ENCODE results near the gene ZNF474.

ZNF474 gene

GRCh38 chr5:122151640-122152039 lies 22.3 kb downstream of the ZNF474 start:
- Histone ChIP-seq H3K27me3 (ENCODE audit: low read length) (no peaks in the 10 kb centered on the region), H3K36me3 (ENCODE audit: low read length) (no peaks in the 10 kb centered on the region), H3K9me2 (replicated peaks; ENCODE audit: insufficient read depth, low read length) (no peaks in the 10 kb centered on the region), H3K27ac (ENCODE audit: low read depth, low read length) (no peak overlapping the region), H3F3A (ENCODE audit: insufficient read depth) (no peaks in the 10 kb centered on the region), H4K20me1 (ENCODE audit: low read depth, low read length) (no peaks in the 10 kb centered on the region), H2AFZ (ENCODE audit: low read depth, low read length, severe bottlenecking) (no peak overlapping the region), H3K4me3 (ENCODE audit: insufficient read depth, low read length, poor library complexity, severe bottlenecking) (no peak overlapping the region), H3K4me2 (ENCODE audit: low read depth, low read length, poor library complexity, severe bottlenecking) (no peak overlapping the region), H3K79me2 (ENCODE audit: insufficient read depth, low read length) (no peaks in the 10 kb centered on the region), H3K9me3 (ENCODE audit: insufficient read depth, low read length) (no peaks in the 10 kb centered on the region), H3K9ac (ENCODE audit: low read length) (no peak overlapping the region)
- TF ChIP-seq CTCF (IDR thresholded peaks at IDR 0.05; ENCODE audit: insufficient read depth, low read length, poor library complexity, severe bottlenecking) (no peak), EZH2phosphoT487 (conservative IDR thresholded peaks at IDR 0.05; ENCODE audit: low read length) (no peak)

- H3K36me3 ChIP-seq (ENCODE audit: low read length), result no peaks in the 10 kb centered on the region
- no peaks in the 10 kb centered on the region for H3K9me2 ChIP-seq (replicated peaks; ENCODE audit: insufficient read depth, low read length)
- H3K9me3 ChIP-seq (ENCODE audit: insufficient read depth, low read length), result no peaks in the 10 kb centered on the region
- H3K79me2 ChIP-seq (ENCODE audit: insufficient read depth, low read length), result no peaks in the 10 kb centered on the region
- no peak overlapping the region for H2AFZ ChIP-seq (ENCODE audit: low read depth, low read length, severe bottlenecking)
- no peaks in the 10 kb centered on the region for H4K20me1 ChIP-seq (ENCODE audit: low read depth, low read length)
- no peak overlapping the region for H3K4me2 ChIP-seq (ENCODE audit: low read depth, low read length, poor library complexity, severe bottlenecking)
- H3K9ac ChIP-seq (ENCODE audit: low read length), result no peak overlapping the region
- no peaks in the 10 kb centered on the region for H3K27me3 ChIP-seq (ENCODE audit: low read length)
- no peak for TF ChIP-seq CTCF (IDR thresholded peaks at IDR 0.05; ENCODE audit: insufficient read depth, low read length, poor library complexity, severe bottlenecking)
- no peak overlapping the region for H3K27ac ChIP-seq (ENCODE audit: low read depth, low read length)
- no peaks in the 10 kb centered on the region for H3F3A ChIP-seq (ENCODE audit: insufficient read depth)
- no peak overlapping the region for H3K4me3 ChIP-seq (ENCODE audit: insufficient read depth, low read length, poor library complexity, severe bottlenecking)
Measured at GRCh38 chr5:122152266-122152900, 23.0 kb downstream of the ZNF474 start.

- H4K20me1 ChIP-seq (ENCODE audit: low read depth, low read length), result no peaks in the 10 kb centered on the region
- H3K36me3 ChIP-seq (ENCODE audit: low read length), result no peaks in the 10 kb centered on the region
- no peaks in the 10 kb centered on the region for H3K9me3 ChIP-seq (ENCODE audit: insufficient read depth, low read length)
- no peak for TF ChIP-seq EZH2phosphoT487 (conservative IDR thresholded peaks at IDR 0.05; ENCODE audit: low read length)
- TF ChIP-seq CTCF (IDR thresholded peaks at IDR 0.05; ENCODE audit: insufficient read depth, low read length, poor library complexity, severe bottlenecking), result no peak
- no peak overlapping the region for H3K9ac ChIP-seq (ENCODE audit: low read length)
- H3K9me2 ChIP-seq (replicated peaks; ENCODE audit: insufficient read depth, low read length), result no peaks in the 10 kb centered on the region
- no peak overlapping the region for H2AFZ ChIP-seq (ENCODE audit: low read depth, low read length, severe bottlenecking)
- H3K27me3 ChIP-seq (ENCODE audit: low read length), result no peaks in the 10 kb centered on the region
- H3K4me2 ChIP-seq (ENCODE audit: low read depth, low read length, poor library complexity, severe bottlenecking), result no peak overlapping the region
- no peak overlapping the region for H3K27ac ChIP-seq (ENCODE audit: low read depth, low read length)
- H3F3A ChIP-seq (ENCODE audit: insufficient read depth), result no peaks in the 10 kb centered on the region
- H3K79me2 ChIP-seq (ENCODE audit: insufficient read depth, low read length), result no peaks in the 10 kb centered on the region
- no peak overlapping the region for H3K4me3 ChIP-seq (ENCODE audit: insufficient read depth, low read length, poor library complexity, severe bottlenecking)
Measured at GRCh38 chr5:122153230-122153629, 23.9 kb downstream of the ZNF474 start.
